Tibial nerve (tissue), 3 donors: Measurements from ENCODE around the gene CGB2.

Source experiments
- CTCF ChIP-seq, 5 experiments: fragments of 200-600 bp in 3 of 5; fragments of 450-650 bp in 2 of 5; sonication (generic) in 3 of 5; IDR thresholded peaks; one replicate each; pipeline ENCODE4 v1.5.1; 2016 to 2019; ENCODE audit warnings: antibody characterized with exemption in 5 of 5, mild to moderate bottlenecking in 3 of 5, moderate library complexity in 2 of 5
- POLR2A ChIP-seq, 2 donors: fragments of 450-650 bp; IDR thresholded peaks; one replicate each; pipeline ENCODE4 v1.6.1; 2017; ENCODE audit warnings: antibody characterized with exemption in 2 of 2, mild to moderate bottlenecking in 2 of 2, moderate library complexity in 2 of 2

- TF ChIP-seq CTCF (IDR thresholded peaks at IDR 0.05) (no peak), POLR2A (IDR thresholded peaks at IDR 0.05) (no peak)
These were observed 33.3 kb downstream of the CGB2 start, which contains the start of gene NTF4 for GRCh38 chr19:49064768-49065611.
